CD14-positive monocyte (primary cell): ENCODE measurements around the gene TOMM20. TPM values are rescaled to one million over a fixed set of nuclear protein-coding genes. Genes with fewer than 3 reads are reported as not detected.

Source experiments
- DNase-seq, 3 donors: peaks; one replicate each; pipeline ENCODE4 v3.0.0-alpha.2; 2011 to 2022
- H2AFZ ChIP-seq: 2 replicates; pipeline ENCODE4 v1.6.0; 2012; ENCODE audit warnings: mild to moderate bottlenecking, low read depth, low read length, inconsistent platforms; ENCODE audit not compliant: insufficient read depth, poor library complexity, severe bottlenecking
- H3K27ac ChIP-seq, 2 donors: 1 replicate in 1 of 2; 2 replicates in 1 of 2; pipeline ENCODE4 v1.5.1; 2012 to 2013; ENCODE audit warnings: low read length in 2 of 2, control low read depth in 1 of 2, inconsistent platforms in 1 of 2, low read depth in 1 of 2, mild to moderate bottlenecking in 1 of 2
- H3K27me3 ChIP-seq, 2 donors: one replicate each; pipeline versions ENCODE4 v1.6.0 to v1.6.1; 2011 to 2013; ENCODE audit warnings: low read length in 2 of 2; ENCODE audit not compliant: control insufficient read depth in 2 of 2, insufficient read depth in 2 of 2
- H3K36me3 ChIP-seq, 2 donors: replicated peaks in 1 of 2; 1 replicate in 1 of 2; 2 replicates in 1 of 2; pipeline versions ENCODE4 v1.5.1 to v1.6.1; 2012 to 2013; ENCODE audit warnings: low read length in 2 of 2, control low read depth in 1 of 2, inconsistent platforms in 1 of 2, mild to moderate bottlenecking in 1 of 2; ENCODE audit not compliant: insufficient read depth in 2 of 2, control insufficient read depth in 1 of 2
- H3K4me1 ChIP-seq, 2 donors: 1 replicate in 1 of 2; 2 replicates in 1 of 2; pipeline versions ENCODE4 v1.5.1 to v1.6.1; 2012 to 2013; ENCODE audit warnings: low read length in 2 of 2, control low read depth in 1 of 2, inconsistent platforms in 1 of 2, mild to moderate bottlenecking in 1 of 2, moderate library complexity in 1 of 2; ENCODE audit not compliant: insufficient read depth in 2 of 2, control insufficient read depth in 1 of 2
- H3K4me2 ChIP-seq: replicated peaks from 2 replicates; pipeline ENCODE3; 2012; ENCODE audit warnings: low read length, moderate library complexity, mild to moderate bottlenecking; ENCODE audit not compliant: poor library complexity, severe bottlenecking; ENCODE audit errors: extremely low read depth
- H3K4me3 ChIP-seq, 3 experiments: fragments of 200-600 bp in 1 of 3; sonication (generic) in 1 of 3; replicated peaks in 1 of 3; 1 replicate in 2 of 3; 2 replicates in 1 of 3; pipeline ENCODE4 v1.5.1; 2011 to 2013; ENCODE audit warnings: low read length in 3 of 3, mild to moderate bottlenecking in 3 of 3, control low read depth in 2 of 3, low read depth in 2 of 3, inconsistent platforms in 1 of 3, moderate library complexity in 1 of 3
- H3K79me2 ChIP-seq: 2 replicates; pipeline ENCODE4 v1.6.0; 2012; ENCODE audit warnings: mild to moderate bottlenecking, control low read depth, inconsistent platforms, low read length, moderate library complexity; ENCODE audit not compliant: insufficient read depth
- H3K9ac ChIP-seq: 2 replicates; pipeline ENCODE4 v1.6.0; 2017; ENCODE audit warnings: low read length, mild to moderate bottlenecking; ENCODE audit not compliant: insufficient read depth, poor library complexity, severe bottlenecking
- H3K9me3 ChIP-seq, 2 donors: replicated peaks in 1 of 2; 1 replicate in 1 of 2; 2 replicates in 1 of 2; pipeline versions ENCODE4 v1.5.1 to v1.6.1; 2012 to 2013; ENCODE audit warnings: low read length in 2 of 2, control low read depth in 1 of 2; ENCODE audit not compliant: control insufficient read depth in 1 of 2, insufficient read depth in 1 of 2
- H4K20me1 ChIP-seq: 2 replicates; pipeline ENCODE4 v1.6.0; 2012; ENCODE audit warnings: mild to moderate bottlenecking, low read length, control low read depth, moderate library complexity; ENCODE audit not compliant: insufficient read depth
- H3K27ac Mint-ChIP-seq, 7 donors: one replicate each; pipeline ENCODE4 v1.8.0; 2020; ENCODE audit warnings: mild to moderate bottlenecking in 7 of 7, mixed read lengths in 7 of 7, moderate library complexity in 6 of 7, inconsistent platforms in 2 of 7
- H3K27me3 Mint-ChIP-seq, 3 donors: one replicate each; pipeline ENCODE4 v1.8.0; 2021 to 2022; ENCODE audit warnings: low read depth in 3 of 3, mild to moderate bottlenecking in 3 of 3, mixed read lengths in 3 of 3, moderate library complexity in 3 of 3, inconsistent platforms in 1 of 3
- H3K36me3 Mint-ChIP-seq, 2 donors: one replicate each; pipeline ENCODE4 v1.8.0; 2020; ENCODE audit warnings: mixed read lengths in 2 of 2, inconsistent platforms in 1 of 2, mild to moderate bottlenecking in 1 of 2
- H3K4me1 Mint-ChIP-seq: one replicate; pipeline ENCODE4 v1.8.0; 2020; ENCODE audit warnings: mild to moderate bottlenecking, mixed read lengths
- H3K4me3 Mint-ChIP-seq, 2 donors: one replicate each; pipeline ENCODE4 v1.8.0; 2020; ENCODE audit warnings: mild to moderate bottlenecking in 2 of 2, mixed read lengths in 2 of 2, moderate library complexity in 1 of 2
- H3K9me3 Mint-ChIP-seq, 7 donors: one replicate each; pipeline ENCODE4 v1.8.0; 2020 to 2022; ENCODE audit warnings: mixed read lengths in 7 of 7, mild to moderate bottlenecking in 6 of 7, moderate library complexity in 6 of 7, inconsistent platforms in 2 of 7
- WGBS: methylation state at CpG from one replicate; pipeline ENCODE4 v1.1.5; 2013; ENCODE audit warnings: missing lambda C conversion rate; ENCODE audit not compliant: insufficient coverage; 5-methylcytosine and 5-hydroxymethylcytosine counted together
- intact Hi-C, 2 donors: fragments of 100-400 bp; cut with micrococcal nuclease; formaldehyde crosslinking; loops; one replicate each; pipeline versions ENCODE4 v1.15.0 to v1.15.1; 2023
- polyA plus RNA-seq, 3 donors: library from polyadenylated mRNA; depleted of rRNA in 1 of 3; unstranded in 2 of 3; stranded (reverse) in 1 of 3; fragments of 300-500 nt in 2 of 3; fragments of >200 nt in 1 of 3; fragmentation: Illumina TruSeq in 2 of 3; gene quantifications; 1 replicate in 2 of 3; 2 replicates in 1 of 3; pipeline ENCODE4 v1.2.3, GENCODE V29; 2012 to 2021
- TF ChIP-seq, protein P1 (sequence below): fragments of 200-600 bp; IDR thresholded peaks from one replicate; pipeline ENCODE4 v1.8.0; 2022; ENCODE audit warnings: antibody characterized with exemption, mild to moderate bottlenecking

TOMM20 gene
- polyA plus RNA-seq, 3 donors, result 26.5 to 34.8 (median 31.5) TPM

DNA sequence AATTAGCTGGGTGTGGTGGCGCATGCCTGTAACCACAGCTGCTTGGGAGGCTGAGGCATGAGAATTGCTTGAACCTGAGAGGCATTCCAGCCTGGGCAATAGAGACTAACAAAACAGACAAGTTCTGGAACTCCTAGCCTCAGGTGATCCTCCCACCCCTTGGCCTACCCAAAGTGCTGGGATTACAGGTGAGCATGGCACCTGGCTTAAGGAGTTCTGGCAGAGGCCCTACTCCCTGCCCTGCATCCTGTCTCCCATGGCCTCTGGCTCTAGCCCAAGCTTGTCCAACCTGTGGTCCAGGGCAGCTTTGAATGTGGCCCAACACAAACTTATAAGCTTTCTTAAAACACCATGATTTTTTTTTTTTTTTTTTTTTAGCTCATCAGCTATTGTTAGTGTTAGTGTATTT is 20.4 kb downstream of the TOMM20 start:
- Histone ChIP-seq H3K4me3 (no peak overlapping the region), H3K4me2 (no peak overlapping the region), H3K79me2 (no peaks in the 10 kb centered on the region), H4K20me1 (peaks cover 18% of the 10 kb centered on the region), H2AFZ (no peak overlapping the region), H3K9me3 (no peaks in the 10 kb centered on the region), H3K4me1 (peaks cover 7 to 9% of the 10 kb centered on the region in 2 donors), H3K36me3 (peaks cover 46 to 63% of the 10 kb centered on the region in 2 donors), H3K27ac (no peak overlapping the region), H3K9ac (no peak overlapping the region), H3K27me3 (no peaks in the 10 kb centered on the region)
- Mint-ChIP-seq H3K36me3 (peaks cover 59 to 62% of the 10 kb centered on the region in 2 donors), H3K4me3 (no peak overlapping the region), H3K27ac (peak overlapping the region in 1 of 7 donors; percentile 41), H3K9me3 (no peaks in the 10 kb centered on the region), H3K27me3 (peaks cover 0 to 8% (median 0%) of the 10 kb centered on the region in 3 donors), H3K4me1 (peaks cover 13% of the 10 kb centered on the region)
- intact Hi-C loops, result loop anchor here in 1 of 2 donors (10.0 kb wide), 1 partner anchor 307 kb away; no protein-coding TSS in a partner anchor
- DNase-seq, result no peak
- TF ChIP-seq, protein P1, sequence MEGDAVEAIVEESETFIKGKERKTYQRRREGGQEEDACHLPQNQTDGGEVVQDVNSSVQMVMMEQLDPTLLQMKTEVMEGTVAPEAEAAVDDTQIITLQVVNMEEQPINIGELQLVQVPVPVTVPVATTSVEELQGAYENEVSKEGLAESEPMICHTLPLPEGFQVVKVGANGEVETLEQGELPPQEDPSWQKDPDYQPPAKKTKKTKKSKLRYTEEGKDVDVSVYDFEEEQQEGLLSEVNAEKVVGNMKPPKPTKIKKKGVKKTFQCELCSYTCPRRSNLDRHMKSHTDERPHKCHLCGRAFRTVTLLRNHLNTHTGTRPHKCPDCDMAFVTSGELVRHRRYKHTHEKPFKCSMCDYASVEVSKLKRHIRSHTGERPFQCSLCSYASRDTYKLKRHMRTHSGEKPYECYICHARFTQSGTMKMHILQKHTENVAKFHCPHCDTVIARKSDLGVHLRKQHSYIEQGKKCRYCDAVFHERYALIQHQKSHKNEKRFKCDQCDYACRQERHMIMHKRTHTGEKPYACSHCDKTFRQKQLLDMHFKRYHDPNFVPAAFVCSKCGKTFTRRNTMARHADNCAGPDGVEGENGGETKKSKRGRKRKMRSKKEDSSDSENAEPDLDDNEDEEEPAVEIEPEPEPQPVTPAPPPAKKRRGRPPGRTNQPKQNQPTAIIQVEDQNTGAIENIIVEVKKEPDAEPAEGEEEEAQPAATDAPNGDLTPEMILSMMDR, result no peak
- 100% methylated on average over 1 of the region's 1 CpG for WGBS

DNA sequence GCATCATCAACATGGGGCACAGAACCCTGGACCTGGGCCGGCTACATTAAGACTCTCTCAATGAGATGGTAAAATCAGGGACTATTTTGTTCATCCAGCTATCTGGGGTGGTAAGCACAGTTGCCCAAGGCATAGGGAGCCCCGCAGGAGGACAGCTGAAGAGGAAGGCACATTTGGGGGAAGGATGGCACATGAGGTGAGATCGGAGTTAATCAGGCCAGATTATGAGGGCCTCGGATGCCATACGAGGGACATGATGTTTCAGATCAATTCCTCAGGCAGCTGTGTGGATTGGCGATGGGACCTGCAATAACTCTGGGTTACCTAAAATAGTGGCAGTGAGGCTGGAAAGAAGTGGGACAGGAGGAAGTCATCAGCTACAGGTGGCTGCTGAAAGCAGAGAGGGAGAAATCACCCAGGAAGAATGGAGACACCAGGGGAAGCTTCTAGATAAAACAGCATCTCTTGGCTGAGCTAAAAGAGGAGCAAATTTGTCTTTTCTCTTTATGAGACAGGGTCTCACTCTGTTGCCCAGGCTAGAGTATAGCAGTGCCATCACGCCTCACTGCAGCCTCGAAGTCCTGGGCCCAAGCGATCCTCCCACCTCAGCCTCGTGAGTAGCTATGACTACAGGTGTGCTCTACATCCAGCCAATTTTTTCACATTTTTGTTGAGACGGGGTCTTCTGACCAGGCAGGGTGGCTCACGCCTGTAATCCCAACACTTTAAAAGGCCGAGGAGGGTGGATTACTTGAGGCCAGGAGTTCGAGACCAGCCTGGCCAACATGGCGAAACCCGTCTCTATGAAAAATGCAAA is 21.1 kb downstream of the TOMM20 start:
- Histone ChIP-seq H3K36me3 (peaks cover 40 to 57% of the 10 kb centered on the region in 2 donors), H3K4me3 (no peak overlapping the region), H3K9me3 (no peaks in the 10 kb centered on the region), H4K20me1 (peaks cover 16% of the 10 kb centered on the region), H3K4me2 (no peak overlapping the region), H3K27me3 (no peaks in the 10 kb centered on the region), H3K79me2 (no peaks in the 10 kb centered on the region), H2AFZ (no peak overlapping the region), H3K9ac (no peak overlapping the region), H3K27ac (no peak overlapping the region), H3K4me1 (peaks cover 7 to 9% of the 10 kb centered on the region in 2 donors)
- Mint-ChIP-seq H3K27ac (peak overlapping the region in 2 of 7 donors; percentile 11 to 58), H3K36me3 (peaks cover 53 to 56% of the 10 kb centered on the region in 2 donors), H3K27me3 (peaks cover 0 to 8% (median 3%) of the 10 kb centered on the region in 3 donors), H3K4me3 (peak overlapping the region in 1 of 2 donors; percentile 20), H3K9me3 (no peaks in the 10 kb centered on the region), H3K4me1 (peaks cover 13% of the 10 kb centered on the region)
- WGBS, result 93% methylated on average over 14 of the region's 16 CpGs
- DNase-seq, result no peak
- TF ChIP-seq, protein P1, result no peak
- intact Hi-C loops, result loop anchor here in 1 of 2 donors (10.0 kb wide), 1 partner anchor 307 kb away; no protein-coding TSS in a partner anchor
